Peyer's patch (tissue), 4 donors: ENCODE results near the gene BCCIP. TPM values are rescaled to one million over a fixed set of nuclear protein-coding genes. Genes with fewer than 3 reads are reported as not detected.

ENCODE experiments used
- DNase-seq, 3 donors: peaks; one replicate each; pipeline ENCODE4 v3.0.0-alpha.2; 2017 to 2019
- H3K27ac ChIP-seq, 4 donors: fragments of 200-600 bp; sonication (generic); one replicate each; pipeline ENCODE4 v1.5.1; 2016 to 2019
- H3K27me3 ChIP-seq, 2 donors: fragments of 200-600 bp; sonication (generic); one replicate each; pipeline ENCODE4 v1.5.1; 2019
- H3K36me3 ChIP-seq, 3 donors: fragments of 200-600 bp; sonication (generic); one replicate each; pipeline ENCODE4 v1.5.1; 2016 to 2019
- H3K4me1 ChIP-seq, 4 donors: fragments of 200-600 bp; sonication (generic); one replicate each; pipeline ENCODE4 v1.5.1; 2016 to 2019
- H3K4me3 ChIP-seq, 4 donors: fragments of 200-600 bp; sonication (generic); 1 replicate in 3 of 4; 2 replicates in 1 of 4; pipeline ENCODE4 v1.5.1; 2016 to 2019; ENCODE audit warnings: mild to moderate bottlenecking in 1 of 4
- H3K9me3 ChIP-seq, 4 donors: fragments of 200-600 bp; sonication (generic); one replicate each; pipeline ENCODE4 v1.5.1; 2016 to 2019; ENCODE audit warnings: mild to moderate bottlenecking in 1 of 4
- CTCF ChIP-seq, 6 experiments: fragments of 450-650 bp in 4 of 6; fragments of 200-600 bp in 2 of 6; sonication (generic) in 1 of 6; IDR thresholded peaks; one replicate each; pipeline ENCODE4 v1.5.1; 2017 to 2019; ENCODE audit warnings: antibody characterized with exemption in 6 of 6, mild to moderate bottlenecking in 3 of 6, moderate library complexity in 1 of 6
- POLR2A ChIP-seq, 2 donors: fragments of 450-650 bp; IDR thresholded peaks; one replicate each; pipeline ENCODE4 v1.5.1; 2017; ENCODE audit warnings: antibody characterized with exemption in 2 of 2, mild to moderate bottlenecking in 2 of 2, moderate library complexity in 2 of 2
- total RNA-seq, 4 donors: library from RNA; depleted of rRNA; stranded (reverse); fragments of >200 nt; gene quantifications; one replicate each; pipeline ENCODE4 v1.1.0, GENCODE V29; 2016

The BCCIP gene
- total RNA-seq, 4 donors from 2014 or later: 17.4 to 28.1 (median 20.0) TPM

- H3K9me3 ChIP-seq: no peaks in the 10 kb centered on the region
- H3K27ac ChIP-seq: no peak overlapping the region
- H3K4me3 ChIP-seq: no peak overlapping the region
- H3K27me3 ChIP-seq: no peaks in the 10 kb centered on the region
- TF ChIP-seq CTCF (IDR thresholded peaks at IDR 0.05) (no peak), POLR2A (IDR thresholded peaks at IDR 0.05) (no peak)
- H3K4me1 ChIP-seq: no peaks in the 10 kb centered on the region
- H3K36me3 ChIP-seq: peaks cover 0 to 51% (median 0%) of the 10 kb centered on the region in 3 donors
- DNase-seq: no peak
Observed at GRCh38 chr10:125852487-125852886, 29.1 kb downstream of the BCCIP start.

- H3K36me3 ChIP-seq: peaks cover 0 to 35% (median 0%) of the 10 kb centered on the region in 3 donors
- H3K27ac ChIP-seq: no peak overlapping the region
Observed at GRCh38 chr10:125857185-125857760, 33.9 kb downstream of the BCCIP start.

GRCh38 chr10:125859128-125859817, 35.9 kb downstream of the BCCIP start:
- DNase-seq: no peak
- Histone ChIP-seq H3K4me1 (no peaks in the 10 kb centered on the region), H3K9me3 (no peaks in the 10 kb centered on the region), H3K27ac (no peak overlapping the region), H3K4me3 (no peak overlapping the region), H3K36me3 (peaks cover 0 to 37% (median 0%) of the 10 kb centered on the region in 3 donors), H3K27me3 (no peaks in the 10 kb centered on the region)
- no peak for TF ChIP-seq CTCF (IDR thresholded peaks at IDR 0.05)
- TF ChIP-seq POLR2A (IDR thresholded peaks at IDR 0.05): no peak

More at GRCh38 chr10:125857185-125857760, 33.9 kb downstream of the BCCIP start:
- Histone ChIP-seq H3K9me3 (no peaks in the 10 kb centered on the region), H3K4me3 (no peak overlapping the region), H3K4me1 (no peaks in the 10 kb centered on the region), H3K27me3 (no peaks in the 10 kb centered on the region)
- no peak for DNase-seq
- no peak for TF ChIP-seq CTCF (IDR thresholded peaks at IDR 0.05)
- no peak for TF ChIP-seq POLR2A (IDR thresholded peaks at IDR 0.05)

GRCh38 chr10:125865120-125865519, 41.8 kb downstream of the BCCIP start:
- DNase-seq: no peak
- Histone ChIP-seq H3K27me3 (no peaks in the 10 kb centered on the region), H3K9me3 (no peaks in the 10 kb centered on the region), H3K4me3 (no peak overlapping the region), H3K36me3 (peaks cover 0 to 33% (median 0%) of the 10 kb centered on the region in 3 donors), H3K27ac (no peak overlapping the region), H3K4me1 (no peaks in the 10 kb centered on the region)
- TF ChIP-seq POLR2A (IDR thresholded peaks at IDR 0.05) (no peak), CTCF (IDR thresholded peaks at IDR 0.05) (no peak)

GRCh38 chr10:125866421-125867029, 43.2 kb downstream of the BCCIP start:
- peaks cover 0 to 29% (median 0%) of the 10 kb centered on the region in 3 donors for H3K36me3 ChIP-seq
- no peak for DNase-seq
- no peak overlapping the region for H3K4me3 ChIP-seq
- no peaks in the 10 kb centered on the region for H3K9me3 ChIP-seq
- H3K27me3 ChIP-seq: no peaks in the 10 kb centered on the region
- H3K4me1 ChIP-seq: no peaks in the 10 kb centered on the region
- no peak overlapping the region for H3K27ac ChIP-seq
- TF ChIP-seq CTCF (IDR thresholded peaks at IDR 0.05) (no peak), POLR2A (IDR thresholded peaks at IDR 0.05) (no peak)
